ENCODE data around the gene ITGA1. TPM values are rescaled to one million over a fixed set of nuclear protein-coding genes. Genes with fewer than 3 reads are reported as not detected.

ITGA1 gene
- total RNA-seq, 1 donor from 2014 or later, result 10.0 TPM

- Histone ChIP-seq H3K27me3 (ENCODE audit: control insufficient read depth, insufficient read depth, low read length) (no peaks in the 10 kb centered on the region), H3K4me3 (ENCODE audit: low read depth, low read length) (no peak overlapping the region), H3K36me3 (ENCODE audit: control insufficient read depth, insufficient read depth, low read length) (no peaks in the 10 kb centered on the region)
- no peak for TF ChIP-seq CTCF (IDR thresholded peaks at IDR 0.05; ENCODE audit: insufficient read depth, low read length, poor library complexity, severe bottlenecking)
- no peak for DNase-seq (ENCODE audit: low read depth)
These were observed 33.7 kb upstream of the ITGA1 start for GRCh38 chr5:52754051-52754450.

- no peak for TF ChIP-seq CTCF (IDR thresholded peaks at IDR 0.05; ENCODE audit: insufficient read depth, low read length, poor library complexity, severe bottlenecking)
- Histone ChIP-seq H3K36me3 (ENCODE audit: control insufficient read depth, insufficient read depth, low read length) (no peaks in the 10 kb centered on the region), H3K4me3 (ENCODE audit: low read depth, low read length) (no peak overlapping the region), H3K27me3 (ENCODE audit: control insufficient read depth, insufficient read depth, low read length) (no peaks in the 10 kb centered on the region)
- DNase-seq (ENCODE audit: low read depth), result no peak
These were observed 30.2 kb upstream of the ITGA1 start for GRCh38 chr5:52757527-52757926.

DNA sequence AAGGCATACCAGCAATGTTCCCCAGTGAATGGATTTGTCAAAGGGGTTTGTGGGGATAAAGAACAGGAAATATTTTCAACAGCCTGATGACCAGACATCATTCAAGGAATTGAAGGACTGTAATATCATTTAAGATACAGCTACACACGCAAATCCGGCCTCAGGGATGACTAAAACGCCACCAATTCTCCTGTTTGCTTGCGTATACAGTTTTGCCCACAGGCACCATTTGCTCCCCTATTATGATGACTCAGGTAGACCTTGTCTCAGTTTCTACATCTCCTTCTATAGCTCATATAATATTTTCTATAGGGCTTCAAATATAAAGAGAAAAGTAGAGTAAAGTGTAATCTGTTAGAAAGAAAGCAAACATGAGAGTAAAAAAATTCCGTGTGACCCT is 29.7 kb upstream of the ITGA1 start:
- no peak for DNase-seq (ENCODE audit: low read depth)
- no peak overlapping the region for H3K4me3 ChIP-seq (ENCODE audit: low read depth, low read length)
- TF ChIP-seq CTCF (IDR thresholded peaks at IDR 0.05; ENCODE audit: insufficient read depth, low read length, poor library complexity, severe bottlenecking), result no peak
- H3K27me3 ChIP-seq (ENCODE audit: control insufficient read depth, insufficient read depth, low read length), result no peaks in the 10 kb centered on the region
- no peaks in the 10 kb centered on the region for H3K36me3 ChIP-seq (ENCODE audit: control insufficient read depth, insufficient read depth, low read length)

DNA sequence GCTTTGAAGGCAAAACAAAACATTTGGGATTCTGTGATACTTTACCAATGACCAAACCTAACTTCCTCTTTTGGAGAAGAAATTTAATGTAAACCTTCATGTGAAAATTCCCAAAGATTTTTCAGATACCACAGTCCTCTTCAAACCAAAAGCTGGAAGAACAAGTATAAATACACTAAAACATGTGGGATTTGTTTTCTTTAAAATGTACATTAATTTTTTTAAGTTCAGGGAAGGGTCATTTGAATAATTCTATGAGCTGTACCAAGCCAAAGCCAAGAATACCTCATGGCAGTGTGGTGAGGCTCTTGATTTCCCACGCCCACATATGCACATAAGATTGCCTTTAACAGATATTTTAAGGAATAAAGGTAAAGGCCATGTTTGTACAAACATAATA is 28.4 kb upstream of the ITGA1 start:
- H3K36me3 ChIP-seq (ENCODE audit: control insufficient read depth, insufficient read depth, low read length), result no peaks in the 10 kb centered on the region
- DNase-seq (ENCODE audit: low read depth), result no peak
- no peaks in the 10 kb centered on the region for H3K27me3 ChIP-seq (ENCODE audit: control insufficient read depth, insufficient read depth, low read length)
- no peak overlapping the region for H3K4me3 ChIP-seq (ENCODE audit: low read depth, low read length)
- no peak for TF ChIP-seq CTCF (IDR thresholded peaks at IDR 0.05; ENCODE audit: insufficient read depth, low read length, poor library complexity, severe bottlenecking)

- no peak overlapping the region for H3K4me3 ChIP-seq (ENCODE audit: low read depth, low read length)
- TF ChIP-seq CTCF (IDR thresholded peaks at IDR 0.05; ENCODE audit: insufficient read depth, low read length, poor library complexity, severe bottlenecking), result no peak
- DNase-seq (ENCODE audit: low read depth), result no peak
These were observed 26.9 kb upstream of the ITGA1 start for GRCh38 chr5:52760695-52761366.

DNA sequence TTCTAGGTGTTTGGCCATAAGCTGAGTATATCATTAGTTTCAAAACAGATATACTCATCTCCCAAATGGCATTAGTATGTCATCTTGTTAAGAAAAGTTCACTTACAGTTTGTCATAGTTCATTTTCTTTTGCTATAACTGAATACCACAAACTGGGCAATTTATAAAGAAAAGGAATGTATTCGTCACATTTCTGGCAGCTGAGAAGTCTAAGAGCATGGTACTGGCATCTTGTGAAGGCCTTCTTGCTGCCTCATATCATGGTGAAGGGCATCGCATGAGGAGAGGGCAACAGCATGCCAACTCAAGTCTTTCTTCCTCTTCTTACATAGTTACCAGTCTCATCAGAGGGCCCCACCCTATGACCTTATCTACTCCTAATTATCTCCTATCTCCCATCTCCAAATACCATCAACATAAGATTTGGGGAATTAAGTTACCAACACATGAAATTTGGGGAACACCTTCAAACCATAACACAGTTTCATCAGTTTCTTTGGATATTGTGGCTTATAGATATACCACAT is 20.4 kb upstream of the ITGA1 start:
- H3K27me3 ChIP-seq (ENCODE audit: control insufficient read depth, insufficient read depth, low read length), result no peaks in the 10 kb centered on the region
- DNase-seq (ENCODE audit: low read depth), result no peak
- no peak overlapping the region for H3K4me3 ChIP-seq (ENCODE audit: low read depth, low read length)
- no peaks in the 10 kb centered on the region for H3K36me3 ChIP-seq (ENCODE audit: control insufficient read depth, insufficient read depth, low read length)
- TF ChIP-seq CTCF (IDR thresholded peaks at IDR 0.05; ENCODE audit: insufficient read depth, low read length, poor library complexity, severe bottlenecking), result no peak

More at GRCh38 chr5:52760695-52761366, 26.9 kb upstream of the ITGA1 start:
- no peaks in the 10 kb centered on the region for H3K27me3 ChIP-seq (ENCODE audit: control insufficient read depth, insufficient read depth, low read length)
- H3K36me3 ChIP-seq (ENCODE audit: control insufficient read depth, insufficient read depth, low read length), result no peaks in the 10 kb centered on the region
